Activated CD8-positive, alpha-beta memory T cell treated with anti-CD3 and anti-CD28 coated beads, Interleukin-2, amount 50 U/mL, for 48 hours (primary cell): ENCODE data around the gene UQCC2.

Experiments used
- DNase-seq: peaks from one replicate; pipeline ENCODE4 v3.0.0-alpha.2; 2020

The UQCC2 gene

GRCh38 chr6:33744001-33744848, 32.7 kb upstream of the UQCC2 start:
- peak; percentile 85 for DNase-seq

DNA sequence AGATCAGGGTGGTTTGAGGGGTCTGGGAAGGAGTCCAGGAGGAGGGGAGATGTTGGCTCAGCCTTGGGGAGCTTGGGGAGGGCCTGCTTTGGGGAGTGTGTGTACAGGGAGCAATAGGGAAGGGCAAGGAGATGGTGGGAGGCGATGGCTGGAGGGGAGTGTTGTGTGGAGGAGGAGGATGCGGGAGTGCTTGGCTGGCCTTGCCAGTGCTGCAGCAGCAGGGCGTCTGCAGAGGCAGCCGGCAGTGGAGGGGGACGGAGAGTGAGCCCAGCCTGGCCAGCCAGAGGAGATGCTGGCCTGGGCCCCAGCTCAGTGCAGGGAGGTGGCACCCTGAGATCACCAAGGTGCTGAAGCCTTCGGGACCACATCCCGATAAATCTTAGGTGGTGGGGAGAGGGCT, 31.3 kb upstream of the UQCC2 start:
- no peak for DNase-seq

- DNase-seq, result no peak
Measured at GRCh38 chr6:33742092-33742491, 30.6 kb upstream of the UQCC2 start.

DNA sequence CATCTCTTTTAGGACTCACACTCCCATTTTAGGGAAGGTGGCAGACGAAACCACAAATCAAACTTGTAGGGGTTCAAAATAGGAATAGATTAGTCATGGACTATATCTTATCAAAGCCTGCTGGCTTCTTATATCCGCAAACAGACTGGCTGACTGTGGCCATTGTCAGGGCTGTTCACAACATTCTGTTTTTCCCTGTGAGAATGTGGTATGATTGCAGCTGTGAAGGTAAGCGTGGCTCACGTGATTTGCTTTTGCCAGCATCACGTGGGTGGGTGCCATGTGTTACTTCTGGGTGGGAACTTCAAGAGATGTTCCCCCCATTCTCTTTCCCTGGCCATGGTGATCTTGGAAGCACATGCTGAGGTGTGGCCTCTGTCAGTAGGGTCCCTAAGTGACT, 29.3 kb upstream of the UQCC2 start:
- no peak for DNase-seq

GRCh38 chr6:33740204-33740608, 28.7 kb upstream of the UQCC2 start:
- no peak for DNase-seq

GRCh38 chr6:33739571-33739970, 28.1 kb upstream of the UQCC2 start:
- DNase-seq, result no peak

DNA sequence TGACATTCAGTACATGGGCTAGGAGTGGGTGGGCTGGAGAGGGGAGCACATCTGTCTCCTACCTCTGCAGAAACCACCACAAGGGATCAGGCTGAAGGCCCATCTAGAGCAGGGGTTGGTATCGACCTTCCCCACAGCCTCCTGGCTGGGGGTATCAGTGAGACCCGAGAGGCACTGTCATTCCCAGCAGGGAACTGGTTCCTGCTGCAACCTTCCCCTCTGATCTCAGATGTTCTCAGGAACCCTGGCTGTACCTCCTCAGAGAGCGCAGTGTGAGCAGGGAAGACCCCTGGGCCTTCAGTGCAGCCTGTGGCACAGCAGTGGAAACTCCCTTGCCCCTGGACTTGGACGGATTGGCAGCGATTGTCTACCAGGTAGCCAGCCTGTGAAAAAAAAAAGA, 27.4 kb upstream of the UQCC2 start:
- no peak for DNase-seq

- no peak for DNase-seq
Measured at GRCh38 chr6:33738153-33738552, 26.7 kb upstream of the UQCC2 start.

GRCh38 chr6:33737267-33738026, 25.9 kb upstream of the UQCC2 start:
- no peak for DNase-seq

DNA sequence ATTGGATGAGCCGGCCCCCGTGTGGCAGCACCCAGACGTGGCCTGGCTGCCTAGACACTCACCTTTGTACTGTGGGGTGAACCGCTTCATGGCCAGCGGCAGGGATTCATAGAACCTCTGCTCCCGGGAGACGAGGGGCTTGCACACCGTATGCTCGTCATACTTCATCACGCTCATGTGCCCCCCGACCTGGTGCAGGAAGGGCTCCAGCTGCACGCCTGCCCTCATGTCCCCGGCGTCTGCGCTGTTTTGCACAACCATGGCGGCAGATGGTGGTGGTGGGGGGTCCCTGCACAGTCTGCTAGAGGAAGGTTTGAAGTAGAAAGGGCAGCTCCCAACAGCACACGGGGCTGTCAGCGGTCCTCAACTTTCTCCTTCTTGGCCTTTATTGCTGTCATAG, 23.7 kb upstream of the UQCC2 start:
- DNase-seq, result no peak

GRCh38 chr6:33733709-33734007, 22.2 kb upstream of the UQCC2 start:
- DNase-seq, result no peak

DNA sequence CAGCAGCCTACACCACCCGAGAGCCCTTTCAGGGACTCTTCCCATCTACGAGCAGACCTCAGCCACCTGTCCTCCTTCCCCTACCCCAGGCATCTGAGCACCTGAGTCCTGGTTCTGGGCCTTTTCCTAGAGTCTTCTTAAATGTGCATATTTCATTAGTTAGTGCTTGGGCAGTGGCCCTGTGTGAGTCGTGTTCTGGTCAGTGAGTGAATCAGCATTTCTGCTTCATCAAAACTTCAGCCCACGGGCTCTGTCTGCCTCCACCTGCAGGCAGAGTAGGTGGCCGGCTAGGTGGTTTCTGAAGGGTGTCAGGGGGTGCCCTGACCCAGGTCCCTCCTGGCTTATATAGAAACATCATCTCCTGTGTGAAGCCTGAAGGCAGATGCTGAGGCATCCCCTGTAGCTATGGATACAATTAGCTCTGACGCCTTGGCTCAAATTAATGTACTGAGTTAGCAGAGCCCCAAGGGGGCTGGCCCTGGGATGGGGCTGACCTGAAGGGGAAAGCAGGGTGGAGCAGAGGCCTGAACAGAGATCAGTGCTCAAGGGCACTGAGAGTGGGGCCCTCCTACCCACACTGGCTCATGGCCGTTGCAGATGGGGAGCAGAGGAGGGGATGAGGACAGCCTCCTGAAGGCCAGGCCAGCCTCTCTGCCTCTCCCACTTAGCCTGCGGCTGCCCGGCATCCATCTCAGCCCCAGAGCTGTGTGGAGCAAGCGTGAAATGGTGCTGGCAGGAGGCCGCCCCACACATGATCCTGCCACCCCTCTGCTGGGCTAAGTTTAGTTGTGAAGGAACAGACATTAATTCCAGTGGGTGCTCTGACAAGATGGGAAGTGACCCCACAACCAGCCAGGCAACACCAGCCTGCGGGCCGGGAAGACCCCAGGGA, 21.6 kb upstream of the UQCC2 start:
- DNase-seq, result no peak

- DNase-seq, result no peak
Measured at GRCh38 chr6:33732385-33732784, 20.9 kb upstream of the UQCC2 start.

GRCh38 chr6:33731751-33732282, 20.3 kb upstream of the UQCC2 start:
- no peak for DNase-seq

GRCh38 chr6:33731035-33731434, 19.5 kb upstream of the UQCC2 start:
- no peak for DNase-seq

DNA sequence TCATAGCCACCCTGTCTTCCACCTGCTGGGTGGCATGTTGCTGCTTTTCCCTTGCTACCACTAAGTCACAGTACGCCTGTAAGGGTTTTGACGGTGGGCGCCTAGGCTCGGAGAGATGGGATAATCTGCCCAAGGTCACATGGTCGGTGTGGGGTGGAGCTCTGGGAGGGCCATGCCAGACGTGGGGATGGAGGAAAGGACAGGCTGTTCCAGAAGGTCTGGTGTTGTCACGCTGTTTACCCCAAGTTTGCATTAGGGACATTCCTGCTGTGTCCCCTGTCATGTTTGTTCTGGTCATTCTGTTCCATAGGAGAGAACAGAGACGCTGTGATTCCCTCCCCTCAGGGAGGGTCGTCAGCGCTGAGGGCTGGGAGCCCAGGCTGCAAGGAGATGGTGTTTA, 19.1 kb upstream of the UQCC2 start:
- DNase-seq, result no peak

- DNase-seq, result no peak
Measured at GRCh38 chr6:33729059-33729458, 17.6 kb upstream of the UQCC2 start.

GRCh38 chr6:33728438-33728837, 16.9 kb upstream of the UQCC2 start:
- DNase-seq, result no peak

DNA sequence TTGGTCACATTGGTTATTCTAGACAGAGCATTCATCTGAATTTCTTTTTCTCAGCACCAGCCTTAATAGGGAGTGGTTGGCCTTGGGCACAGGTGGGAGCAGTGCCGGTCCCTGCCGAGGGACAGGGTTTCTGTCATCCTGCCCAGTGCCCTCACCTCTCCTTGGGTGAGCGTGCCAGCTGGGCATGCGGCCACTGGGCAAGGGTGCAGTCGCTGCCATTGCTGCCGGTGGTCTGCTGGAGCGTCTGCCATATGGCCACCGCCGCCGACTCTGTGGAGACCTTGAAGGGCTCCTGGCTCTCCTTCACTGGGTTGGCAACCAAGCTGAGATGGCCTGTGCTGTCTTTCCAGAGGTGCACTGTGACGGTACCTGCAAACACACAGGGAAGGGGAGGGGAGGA, 16.4 kb upstream of the UQCC2 start:
- no peak for DNase-seq

DNA sequence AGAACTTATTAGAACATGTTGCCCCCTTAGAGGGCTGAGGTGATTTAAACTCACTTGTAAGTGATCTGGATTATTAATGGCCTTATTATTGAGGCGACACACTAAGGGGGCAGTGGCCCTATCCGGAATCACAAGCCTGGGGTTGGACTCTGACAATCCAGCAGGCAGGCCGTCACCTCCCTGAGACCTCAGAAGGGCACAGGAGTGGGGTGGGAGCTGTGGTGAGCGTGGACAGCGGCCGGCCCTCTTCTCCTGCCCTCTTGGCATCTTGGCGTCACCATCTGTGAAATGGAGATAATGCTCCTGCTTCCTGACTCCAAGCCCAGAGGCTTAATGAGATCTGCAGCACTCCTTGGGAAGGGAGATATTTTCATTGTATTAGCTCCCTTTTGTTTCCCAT, 15.6 kb upstream of the UQCC2 start:
- no peak for DNase-seq

DNA sequence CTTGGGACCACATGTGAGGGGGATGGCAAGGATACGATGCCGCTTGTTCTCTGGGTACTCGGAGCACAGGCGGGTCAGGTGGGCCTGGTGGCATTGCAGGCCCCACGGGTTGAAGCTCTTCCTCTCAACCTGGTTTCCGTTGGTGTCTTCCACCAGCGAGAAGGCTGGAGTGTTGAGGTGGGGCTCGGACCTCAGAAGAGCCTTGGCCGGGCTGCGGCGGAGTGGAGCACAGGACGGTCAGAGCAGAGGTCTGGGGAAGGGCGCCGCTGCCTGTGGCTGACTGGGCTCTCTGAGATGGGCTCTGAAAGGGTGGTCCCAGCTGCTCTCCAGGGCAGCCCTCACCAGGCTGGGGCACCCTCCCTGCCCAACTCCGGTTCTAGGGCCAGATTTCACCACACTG, 15.2 kb upstream of the UQCC2 start:
- DNase-seq, result no peak

DNA sequence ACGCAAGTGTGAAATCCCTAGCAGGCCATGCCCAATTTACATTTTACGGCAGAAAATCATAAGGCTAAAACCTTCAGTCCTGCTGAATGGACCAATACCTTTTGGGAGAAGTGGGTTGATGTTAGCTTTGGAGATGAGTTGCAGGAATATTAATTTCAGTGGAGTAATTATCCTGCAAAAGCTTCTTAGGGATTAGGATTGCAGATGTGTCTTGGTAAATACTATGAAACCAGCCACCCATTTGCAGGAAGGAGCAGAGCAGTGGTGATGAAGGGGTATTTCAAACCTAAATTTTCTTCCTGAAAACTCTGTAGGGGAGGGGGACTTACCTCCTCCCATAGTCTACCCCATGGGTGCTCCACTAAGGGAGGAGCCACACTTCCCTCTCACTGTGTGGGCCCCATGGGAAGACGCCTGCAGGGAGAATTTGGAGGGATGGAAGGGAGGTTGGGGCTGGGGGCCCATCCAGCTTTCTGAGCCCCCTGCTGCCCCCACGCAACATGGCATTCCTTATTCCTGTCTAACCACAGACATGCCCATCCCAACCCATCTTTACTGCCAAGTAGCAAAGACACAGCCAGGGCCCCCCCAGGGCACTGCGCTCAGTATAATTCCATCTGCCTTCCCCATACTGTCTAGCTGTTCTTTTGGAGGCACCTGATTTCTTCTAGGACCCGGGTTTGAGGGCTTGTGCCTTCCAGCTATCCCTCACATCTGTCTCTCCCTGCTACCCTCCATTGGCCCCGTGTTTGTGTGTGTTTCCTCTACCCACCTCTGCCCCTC, 14.6 kb upstream of the UQCC2 start:
- DNase-seq, result no peak

- DNase-seq, result no peak
Measured at GRCh38 chr6:33725222-33725621, 13.7 kb upstream of the UQCC2 start.
